ENCODE measurements around the gene MRPL52. TPM values are rescaled to one million over a fixed set of nuclear protein-coding genes. Genes with fewer than 3 reads are reported as not detected.

Gene MRPL52
- total and polyA plus RNA-seq, 10 of the 15 experiments (the other 5 are each of a cell fraction or from before 2014, with no cell fraction given), result 51.7 to 541 (median 142) TPM

DNA sequence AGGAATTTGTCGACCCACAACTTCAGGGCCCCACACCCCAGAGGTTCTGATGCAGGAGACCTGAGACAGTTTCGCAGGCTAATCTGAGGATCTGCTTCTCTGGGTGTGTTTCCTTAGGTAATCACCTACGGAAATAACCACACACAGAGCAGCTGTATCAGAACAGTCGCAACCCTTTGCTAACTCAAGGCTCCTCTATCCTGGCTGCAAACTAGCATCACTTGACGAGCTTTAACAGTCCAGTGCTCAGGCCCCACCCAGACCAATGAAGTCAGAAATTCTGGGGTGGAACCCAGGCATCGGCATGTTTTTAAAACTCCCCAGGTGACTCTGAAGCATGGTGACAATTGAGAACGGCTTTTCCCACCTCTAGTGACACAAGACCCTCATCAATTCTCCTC is 35.1 kb upstream of the MRPL52 start (continued):
- TF ChIP-seq, protein P1, sequence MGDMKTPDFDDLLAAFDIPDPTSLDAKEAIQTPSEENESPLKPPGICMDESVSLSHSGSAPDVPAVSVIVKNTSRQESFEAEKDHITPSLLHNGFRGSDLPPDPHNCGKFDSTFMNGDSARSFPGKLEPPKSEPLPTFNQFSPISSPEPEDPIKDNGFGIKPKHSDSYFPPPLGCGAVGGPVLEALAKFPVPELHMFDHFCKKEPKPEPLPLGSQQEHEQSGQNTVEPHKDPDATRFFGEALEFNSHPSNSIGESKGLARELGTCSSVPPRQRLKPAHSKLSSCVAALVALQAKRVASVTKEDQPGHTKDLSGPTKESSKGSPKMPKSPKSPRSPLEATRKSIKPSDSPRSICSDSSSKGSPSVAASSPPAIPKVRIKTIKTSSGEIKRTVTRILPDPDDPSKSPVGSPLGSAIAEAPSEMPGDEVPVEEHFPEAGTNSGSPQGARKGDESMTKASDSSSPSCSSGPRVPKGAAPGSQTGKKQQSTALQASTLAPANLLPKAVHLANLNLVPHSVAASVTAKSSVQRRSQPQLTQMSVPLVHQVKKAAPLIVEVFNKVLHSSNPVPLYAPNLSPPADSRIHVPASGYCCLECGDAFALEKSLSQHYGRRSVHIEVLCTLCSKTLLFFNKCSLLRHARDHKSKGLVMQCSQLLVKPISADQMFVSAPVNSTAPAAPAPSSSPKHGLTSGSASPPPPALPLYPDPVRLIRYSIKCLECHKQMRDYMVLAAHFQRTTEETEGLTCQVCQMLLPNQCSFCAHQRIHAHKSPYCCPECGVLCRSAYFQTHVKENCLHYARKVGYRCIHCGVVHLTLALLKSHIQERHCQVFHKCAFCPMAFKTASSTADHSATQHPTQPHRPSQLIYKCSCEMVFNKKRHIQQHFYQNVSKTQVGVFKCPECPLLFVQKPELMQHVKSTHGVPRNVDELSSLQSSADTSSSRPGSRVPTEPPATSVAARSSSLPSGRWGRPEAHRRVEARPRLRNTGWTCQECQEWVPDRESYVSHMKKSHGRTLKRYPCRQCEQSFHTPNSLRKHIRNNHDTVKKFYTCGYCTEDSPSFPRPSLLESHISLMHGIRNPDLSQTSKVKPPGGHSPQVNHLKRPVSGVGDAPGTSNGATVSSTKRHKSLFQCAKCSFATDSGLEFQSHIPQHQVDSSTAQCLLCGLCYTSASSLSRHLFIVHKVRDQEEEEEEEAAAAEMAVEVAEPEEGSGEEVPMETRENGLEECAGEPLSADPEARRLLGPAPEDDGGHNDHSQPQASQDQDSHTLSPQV (IDR thresholded peaks at IDR 0.05), result no peak
- TF ChIP-seq KAT2A (conservative IDR thresholded peaks at IDR 0.05; ENCODE audit: control insufficient read depth, low read depth, low read length), result no peak
- no peak for TF ChIP-seq BRCA1 (IDR thresholded peaks at IDR 0.05; ENCODE audit: low read depth, low read length)
- TF ChIP-seq TARDBP (IDR thresholded peaks at IDR 0.05; ENCODE audit: borderline replicate concordance), result peak; percentile 25; the same call in 1 of the 2 replicates
- TF ChIP-seq, protein P2, sequence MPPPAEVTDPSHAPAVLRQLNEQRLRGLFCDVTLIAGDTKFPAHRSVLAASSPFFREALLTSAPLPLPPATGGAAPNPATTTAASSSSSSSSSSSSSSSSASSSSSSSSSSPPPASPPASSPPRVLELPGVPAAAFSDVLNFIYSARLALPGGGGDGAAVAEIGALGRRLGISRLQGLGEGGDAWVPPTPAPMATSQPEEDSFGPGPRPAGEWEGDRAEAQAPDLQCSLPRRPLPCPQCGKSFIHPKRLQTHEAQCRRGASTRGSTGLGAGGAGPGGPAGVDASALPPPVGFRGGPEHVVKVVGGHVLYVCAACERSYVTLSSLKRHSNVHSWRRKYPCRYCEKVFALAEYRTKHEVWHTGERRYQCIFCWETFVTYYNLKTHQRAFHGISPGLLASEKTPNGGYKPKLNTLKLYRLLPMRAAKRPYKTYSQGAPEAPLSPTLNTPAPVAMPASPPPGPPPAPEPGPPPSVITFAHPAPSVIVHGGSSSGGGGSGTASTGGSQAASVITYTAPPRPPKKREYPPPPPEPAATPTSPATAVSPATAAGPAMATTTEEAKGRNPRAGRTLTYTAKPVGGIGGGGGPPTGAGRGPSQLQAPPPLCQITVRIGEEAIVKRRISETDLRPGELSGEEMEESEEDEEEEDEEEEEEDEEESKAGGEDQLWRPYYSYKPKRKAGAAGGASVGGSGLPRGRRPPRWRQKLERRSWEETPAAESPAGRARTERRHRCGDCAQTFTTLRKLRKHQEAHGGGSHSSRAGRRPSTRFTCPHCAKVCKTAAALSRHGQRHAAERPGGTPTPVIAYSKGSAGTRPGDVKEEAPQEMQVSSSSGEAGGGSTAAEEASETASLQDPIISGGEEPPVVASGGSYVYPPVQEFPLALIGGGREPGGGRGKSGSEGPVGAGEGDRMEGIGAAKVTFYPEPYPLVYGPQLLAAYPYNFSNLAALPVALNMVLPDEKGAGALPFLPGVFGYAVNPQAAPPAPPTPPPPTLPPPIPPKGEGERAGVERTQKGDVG (CRISPR knock-in tag; IDR thresholded peaks at IDR 0.05), result no peak
- no peak for TF ChIP-seq MYB (IDR thresholded peaks at IDR 0.05; ENCODE audit: borderline replicate concordance, low read depth, low read length)
- TF ChIP-seq, protein P3, sequence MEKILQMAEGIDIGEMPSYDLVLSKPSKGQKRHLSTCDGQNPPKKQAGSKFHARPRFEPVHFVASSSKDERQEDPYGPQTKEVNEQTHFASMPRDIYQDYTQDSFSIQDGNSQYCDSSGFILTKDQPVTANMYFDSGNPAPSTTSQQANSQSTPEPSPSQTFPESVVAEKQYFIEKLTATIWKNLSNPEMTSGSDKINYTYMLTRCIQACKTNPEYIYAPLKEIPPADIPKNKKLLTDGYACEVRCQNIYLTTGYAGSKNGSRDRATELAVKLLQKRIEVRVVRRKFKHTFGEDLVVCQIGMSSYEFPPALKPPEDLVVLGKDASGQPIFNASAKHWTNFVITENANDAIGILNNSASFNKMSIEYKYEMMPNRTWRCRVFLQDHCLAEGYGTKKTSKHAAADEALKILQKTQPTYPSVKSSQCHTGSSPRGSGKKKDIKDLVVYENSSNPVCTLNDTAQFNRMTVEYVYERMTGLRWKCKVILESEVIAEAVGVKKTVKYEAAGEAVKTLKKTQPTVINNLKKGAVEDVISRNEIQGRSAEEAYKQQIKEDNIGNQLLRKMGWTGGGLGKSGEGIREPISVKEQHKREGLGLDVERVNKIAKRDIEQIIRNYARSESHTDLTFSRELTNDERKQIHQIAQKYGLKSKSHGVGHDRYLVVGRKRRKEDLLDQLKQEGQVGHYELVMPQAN (conservative IDR thresholded peaks at IDR 0.05), result no peak
- TF ChIP-seq, protein P4, sequence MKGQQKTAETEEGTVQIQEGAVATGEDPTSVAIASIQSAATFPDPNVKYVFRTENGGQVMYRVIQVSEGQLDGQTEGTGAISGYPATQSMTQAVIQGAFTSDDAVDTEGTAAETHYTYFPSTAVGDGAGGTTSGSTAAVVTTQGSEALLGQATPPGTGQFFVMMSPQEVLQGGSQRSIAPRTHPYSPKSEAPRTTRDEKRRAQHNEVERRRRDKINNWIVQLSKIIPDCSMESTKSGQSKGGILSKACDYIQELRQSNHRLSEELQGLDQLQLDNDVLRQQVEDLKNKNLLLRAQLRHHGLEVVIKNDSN (IDR thresholded peaks at IDR 0.05; ENCODE audit: borderline replicate concordance, extremely low read length, insufficient read depth, low read depth, low read length), result no peak
- TF ChIP-seq ZNF24 (IDR thresholded peaks at IDR 0.05), result no peak
- TF ChIP-seq, protein P5, sequence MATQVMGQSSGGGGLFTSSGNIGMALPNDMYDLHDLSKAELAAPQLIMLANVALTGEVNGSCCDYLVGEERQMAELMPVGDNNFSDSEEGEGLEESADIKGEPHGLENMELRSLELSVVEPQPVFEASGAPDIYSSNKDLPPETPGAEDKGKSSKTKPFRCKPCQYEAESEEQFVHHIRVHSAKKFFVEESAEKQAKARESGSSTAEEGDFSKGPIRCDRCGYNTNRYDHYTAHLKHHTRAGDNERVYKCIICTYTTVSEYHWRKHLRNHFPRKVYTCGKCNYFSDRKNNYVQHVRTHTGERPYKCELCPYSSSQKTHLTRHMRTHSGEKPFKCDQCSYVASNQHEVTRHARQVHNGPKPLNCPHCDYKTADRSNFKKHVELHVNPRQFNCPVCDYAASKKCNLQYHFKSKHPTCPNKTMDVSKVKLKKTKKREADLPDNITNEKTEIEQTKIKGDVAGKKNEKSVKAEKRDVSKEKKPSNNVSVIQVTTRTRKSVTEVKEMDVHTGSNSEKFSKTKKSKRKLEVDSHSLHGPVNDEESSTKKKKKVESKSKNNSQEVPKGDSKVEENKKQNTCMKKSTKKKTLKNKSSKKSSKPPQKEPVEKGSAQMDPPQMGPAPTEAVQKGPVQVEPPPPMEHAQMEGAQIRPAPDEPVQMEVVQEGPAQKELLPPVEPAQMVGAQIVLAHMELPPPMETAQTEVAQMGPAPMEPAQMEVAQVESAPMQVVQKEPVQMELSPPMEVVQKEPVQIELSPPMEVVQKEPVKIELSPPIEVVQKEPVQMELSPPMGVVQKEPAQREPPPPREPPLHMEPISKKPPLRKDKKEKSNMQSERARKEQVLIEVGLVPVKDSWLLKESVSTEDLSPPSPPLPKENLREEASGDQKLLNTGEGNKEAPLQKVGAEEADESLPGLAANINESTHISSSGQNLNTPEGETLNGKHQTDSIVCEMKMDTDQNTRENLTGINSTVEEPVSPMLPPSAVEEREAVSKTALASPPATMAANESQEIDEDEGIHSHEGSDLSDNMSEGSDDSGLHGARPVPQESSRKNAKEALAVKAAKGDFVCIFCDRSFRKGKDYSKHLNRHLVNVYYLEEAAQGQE (IDR thresholded peaks at IDR 0.05; ENCODE audit: low read depth, low read length), result 0 out of 2 replicates have a peak, but pooled peaks have one; percentile 9
- peak; percentile 35; the same call in 1 of the 2 replicates for TF ChIP-seq GABPA (IDR thresholded peaks at IDR 0.05; ENCODE audit: low read depth)
- no peak for TF ChIP-seq MTA3 (IDR thresholded peaks at IDR 0.05; ENCODE audit: borderline replicate concordance, low read length)
- TF ChIP-seq LARP7 (IDR thresholded peaks at IDR 0.05), result no peak
- TF ChIP-seq TCF3 (IDR thresholded peaks at IDR 0.05; ENCODE audit: borderline replicate concordance, insufficient read depth, low read depth, low read length), result 0 out of 2 replicates have a peak, but pooled peaks have one; percentile 30
- no peak for TF ChIP-seq NR2F1 (conservative IDR thresholded peaks at IDR 0.05)
- no peak for TF ChIP-seq RELA (IDR thresholded peaks at IDR 0.05; ENCODE audit: borderline replicate concordance, partially characterized antibody)
